ENCODE results near the gene PAX4.

DNA sequence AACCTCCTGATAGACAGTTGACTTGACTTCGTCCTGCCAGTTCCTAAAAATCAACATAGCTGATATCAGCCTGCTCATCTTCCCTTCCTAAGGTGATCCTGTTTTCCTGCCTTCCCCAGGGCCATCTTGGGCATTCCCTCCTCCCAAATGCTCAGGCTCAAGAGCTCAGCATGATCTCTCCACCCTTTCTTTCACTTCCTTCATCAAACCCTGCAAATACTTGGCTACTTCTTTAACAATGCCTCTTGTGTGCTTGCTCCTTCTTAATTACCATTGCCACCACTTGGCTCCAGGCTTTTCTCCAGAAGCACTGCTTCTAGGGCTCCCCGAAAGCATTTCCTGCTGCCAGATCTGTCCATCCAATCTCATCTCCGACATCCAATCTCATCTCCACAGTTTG, 17.1 kb downstream of the PAX4 start:
- TF ChIP-seq, protein P1, sequence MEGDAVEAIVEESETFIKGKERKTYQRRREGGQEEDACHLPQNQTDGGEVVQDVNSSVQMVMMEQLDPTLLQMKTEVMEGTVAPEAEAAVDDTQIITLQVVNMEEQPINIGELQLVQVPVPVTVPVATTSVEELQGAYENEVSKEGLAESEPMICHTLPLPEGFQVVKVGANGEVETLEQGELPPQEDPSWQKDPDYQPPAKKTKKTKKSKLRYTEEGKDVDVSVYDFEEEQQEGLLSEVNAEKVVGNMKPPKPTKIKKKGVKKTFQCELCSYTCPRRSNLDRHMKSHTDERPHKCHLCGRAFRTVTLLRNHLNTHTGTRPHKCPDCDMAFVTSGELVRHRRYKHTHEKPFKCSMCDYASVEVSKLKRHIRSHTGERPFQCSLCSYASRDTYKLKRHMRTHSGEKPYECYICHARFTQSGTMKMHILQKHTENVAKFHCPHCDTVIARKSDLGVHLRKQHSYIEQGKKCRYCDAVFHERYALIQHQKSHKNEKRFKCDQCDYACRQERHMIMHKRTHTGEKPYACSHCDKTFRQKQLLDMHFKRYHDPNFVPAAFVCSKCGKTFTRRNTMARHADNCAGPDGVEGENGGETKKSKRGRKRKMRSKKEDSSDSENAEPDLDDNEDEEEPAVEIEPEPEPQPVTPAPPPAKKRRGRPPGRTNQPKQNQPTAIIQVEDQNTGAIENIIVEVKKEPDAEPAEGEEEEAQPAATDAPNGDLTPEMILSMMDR (IDR thresholded peaks at IDR 0.05; ENCODE audit: insufficient read depth, low read depth, low read length): no peak
- no peak for TF ChIP-seq EZH2 (IDR thresholded peaks at IDR 0.05; ENCODE audit: insufficient read depth, low read length)
